ENCODE results near the gene KCNJ5. TPM values are rescaled to one million over a fixed set of nuclear protein-coding genes. Genes with fewer than 3 reads are reported as not detected.

The KCNJ5 gene
- total RNA-seq, 1 donor from 2014 or later, result 0.52 TPM

DNA sequence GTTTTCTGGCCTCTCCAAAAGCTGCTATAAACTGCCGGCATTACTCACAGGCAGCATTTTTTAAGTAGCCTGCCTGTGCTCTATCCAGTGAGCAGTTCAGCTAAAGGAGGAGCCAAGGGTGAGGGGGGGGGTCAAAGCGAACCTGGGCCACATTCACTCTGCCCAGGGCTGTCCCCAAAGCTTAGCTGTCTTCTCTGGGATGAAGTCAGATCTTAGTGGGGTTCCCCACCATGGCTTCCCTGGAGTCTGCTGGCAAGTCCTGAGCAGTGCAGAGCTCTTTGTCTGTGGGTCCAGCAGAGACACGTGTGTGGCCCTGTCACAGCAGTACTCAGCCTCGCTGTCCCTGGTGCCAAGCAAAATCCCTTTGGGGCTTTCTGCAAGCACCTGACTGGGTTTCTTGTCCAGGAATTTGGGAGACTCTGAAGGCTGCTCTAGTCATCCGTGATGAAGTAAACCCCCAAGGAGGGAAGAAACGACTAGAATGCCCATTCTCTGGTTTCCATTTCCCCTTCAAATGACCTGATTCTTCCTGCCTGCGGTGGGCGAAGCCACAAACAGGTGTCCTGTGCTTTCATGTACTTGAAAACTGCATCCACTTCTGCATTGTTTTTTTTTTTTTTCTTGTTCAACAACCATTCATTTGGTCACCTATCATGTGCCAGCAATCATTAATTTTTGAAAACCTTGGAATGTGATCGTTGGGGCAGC lies 2.6 kb downstream of the KCNJ5 start:
- peaks cover 0 to 10% (median 0%) of the 10 kb centered on the region in 3 donors for H3K4me1 ChIP-seq (ENCODE audit: control insufficient read depth in 3 of 3, insufficient read depth in 3 of 3, low read length in 3 of 3)
- H3K27ac ChIP-seq (ENCODE audit: low read depth, low read length), result no peak overlapping the region
- no peaks in the 10 kb centered on the region for H3K36me3 ChIP-seq (ENCODE audit: control insufficient read depth in 3 of 3, insufficient read depth in 3 of 3, low read length in 3 of 3)
- no peak overlapping the region for H3K4me3 ChIP-seq (ENCODE audit: low read length in 3 of 3)
- H3K9me3 ChIP-seq (ENCODE audit: control insufficient read depth in 3 of 3, low read length in 3 of 3), result no peaks in the 10 kb centered on the region
- peaks cover 13 to 30% (median 25%) of the 10 kb centered on the region in 3 donors for H3K27me3 ChIP-seq (ENCODE audit: control insufficient read depth in 3 of 3, insufficient read depth in 3 of 3, low read length in 3 of 3)
- H3K9ac ChIP-seq (ENCODE audit: low read depth in 1 of 3, low read length in 3 of 3), result no peak overlapping the region

DNA sequence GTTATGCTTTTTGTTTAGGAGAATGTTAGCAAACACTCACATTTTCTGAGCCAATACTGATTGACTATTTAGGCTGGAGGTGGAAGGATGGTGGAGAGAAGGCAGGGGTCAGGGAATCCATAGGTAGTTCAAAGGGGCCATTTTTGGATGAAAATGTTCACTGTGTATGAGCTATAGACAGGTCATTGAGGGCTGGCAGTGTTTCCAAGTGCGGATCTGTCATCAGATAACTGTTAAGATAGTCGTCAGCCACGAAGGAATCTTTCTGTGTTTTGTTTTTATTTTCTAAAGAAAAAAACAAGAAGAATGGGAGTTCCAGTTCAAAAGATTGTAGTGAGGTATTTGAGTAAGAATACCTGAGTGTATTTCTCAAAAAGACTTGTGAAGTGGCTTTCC lies 3.1 kb downstream of the KCNJ5 start:
- Histone ChIP-seq H3K27ac (ENCODE audit: low read depth, low read length) (no peak overlapping the region), H3K27me3 (ENCODE audit: control insufficient read depth in 3 of 3, insufficient read depth in 3 of 3, low read length in 3 of 3) (peaks cover 13 to 27% (median 25%) of the 10 kb centered on the region in 3 donors)

DNA sequence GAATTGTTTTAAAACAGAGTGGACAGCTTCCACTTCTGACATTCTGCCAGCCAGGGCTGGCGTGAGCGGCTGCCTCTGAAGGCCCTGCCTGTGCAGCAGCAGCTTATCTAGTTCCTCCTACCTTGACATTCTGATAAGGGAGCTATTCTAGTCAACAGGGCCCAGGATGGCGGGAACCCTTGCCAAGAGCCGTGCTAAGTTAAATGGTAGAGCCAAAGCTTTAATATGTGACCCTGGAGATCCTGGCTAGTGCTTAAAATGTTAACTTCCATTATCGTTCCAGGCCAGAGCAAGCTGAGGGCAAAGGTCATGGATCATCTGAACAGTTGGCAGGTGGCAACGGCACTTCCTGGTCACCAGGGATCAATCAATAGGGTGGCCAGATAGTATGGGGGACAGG lies 3.5 kb downstream of the KCNJ5 start:
- no peak overlapping the region for H3K27ac ChIP-seq (ENCODE audit: low read depth, low read length)
- H3K9me3 ChIP-seq (ENCODE audit: control insufficient read depth in 3 of 3, low read length in 3 of 3), result no peaks in the 10 kb centered on the region
- H3K4me1 ChIP-seq (ENCODE audit: control insufficient read depth in 3 of 3, insufficient read depth in 3 of 3, low read length in 3 of 3), result peaks cover 0 to 10% (median 0%) of the 10 kb centered on the region in 3 donors
- peaks cover 12 to 23% (median 21%) of the 10 kb centered on the region in 3 donors for H3K27me3 ChIP-seq (ENCODE audit: control insufficient read depth in 3 of 3, insufficient read depth in 3 of 3, low read length in 3 of 3)
- H3K9ac ChIP-seq (ENCODE audit: low read depth in 1 of 3, low read length in 3 of 3), result no peak overlapping the region
- no peaks in the 10 kb centered on the region for H3K36me3 ChIP-seq (ENCODE audit: control insufficient read depth in 3 of 3, insufficient read depth in 3 of 3, low read length in 3 of 3)
- no peak overlapping the region for H3K4me3 ChIP-seq (ENCODE audit: low read length in 3 of 3)

More for the DNA sequence above, 3.1 kb downstream of the KCNJ5 start:
- H3K4me1 ChIP-seq (ENCODE audit: control insufficient read depth in 3 of 3, insufficient read depth in 3 of 3, low read length in 3 of 3), result peaks cover 0 to 10% (median 0%) of the 10 kb centered on the region in 3 donors
- no peaks in the 10 kb centered on the region for H3K36me3 ChIP-seq (ENCODE audit: control insufficient read depth in 3 of 3, insufficient read depth in 3 of 3, low read length in 3 of 3)
- no peaks in the 10 kb centered on the region for H3K9me3 ChIP-seq (ENCODE audit: control insufficient read depth in 3 of 3, low read length in 3 of 3)
- no peak overlapping the region for H3K9ac ChIP-seq (ENCODE audit: low read depth in 1 of 3, low read length in 3 of 3)
- no peak overlapping the region for H3K4me3 ChIP-seq (ENCODE audit: low read length in 3 of 3)

DNA sequence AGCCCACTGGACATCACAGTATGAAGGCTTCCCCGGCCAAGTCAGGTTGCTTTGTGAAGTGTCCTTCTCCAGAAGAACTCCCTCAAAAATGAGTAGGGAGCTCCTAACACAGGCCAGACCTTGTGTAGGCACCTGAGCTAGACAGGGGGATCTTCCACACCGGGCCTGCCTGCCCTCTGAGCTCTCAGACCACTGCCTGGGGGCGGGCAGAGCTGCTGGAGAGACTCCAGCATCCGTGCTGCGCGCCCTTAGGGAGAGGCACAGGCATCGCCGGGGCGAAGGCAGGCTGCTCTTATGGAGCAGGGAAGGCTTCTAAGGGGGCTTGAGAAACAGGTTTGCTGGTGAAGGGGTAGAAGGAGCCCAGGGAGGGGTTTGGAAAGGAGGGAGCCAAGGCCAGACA lies 4.4 kb downstream of the KCNJ5 start:
- Histone ChIP-seq H3K9ac (ENCODE audit: low read depth in 1 of 3, low read length in 3 of 3) (no peak overlapping the region), H3K27ac (ENCODE audit: low read depth, low read length) (no peak overlapping the region), H3K4me1 (ENCODE audit: control insufficient read depth in 3 of 3, insufficient read depth in 3 of 3, low read length in 3 of 3) (peaks cover 0 to 6% (median 0%) of the 10 kb centered on the region in 3 donors), H3K36me3 (ENCODE audit: control insufficient read depth in 3 of 3, insufficient read depth in 3 of 3, low read length in 3 of 3) (no peaks in the 10 kb centered on the region), H3K9me3 (ENCODE audit: control insufficient read depth in 3 of 3, low read length in 3 of 3) (no peaks in the 10 kb centered on the region), H3K27me3 (ENCODE audit: control insufficient read depth in 3 of 3, insufficient read depth in 3 of 3, low read length in 3 of 3) (peaks cover 3 to 15% (median 13%) of the 10 kb centered on the region in 3 donors), H3K4me3 (ENCODE audit: low read length in 3 of 3) (no peak overlapping the region)

DNA sequence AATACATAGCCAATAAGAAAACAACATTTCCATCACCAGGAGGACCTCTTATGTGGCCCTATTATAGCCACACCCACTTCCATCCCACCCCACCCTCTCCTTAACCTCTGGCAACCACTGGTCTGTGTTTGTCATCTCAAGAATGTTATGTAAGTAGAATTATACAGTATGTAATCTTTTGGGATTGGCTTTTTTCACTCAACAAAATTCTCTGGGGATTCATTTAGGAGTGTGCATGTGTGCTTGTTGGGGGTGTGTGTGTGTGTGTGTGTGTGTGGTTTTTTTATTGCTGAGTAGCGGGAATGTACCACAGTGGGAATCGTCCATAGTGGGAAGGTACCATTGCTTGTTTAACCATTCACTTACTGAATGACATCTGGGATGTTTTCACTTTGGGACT lies 5.2 kb downstream of the KCNJ5 start:
- H3K4me3 ChIP-seq (ENCODE audit: low read length in 3 of 3), result no peak overlapping the region
- peaks cover 0 to 2% (median 0%) of the 10 kb centered on the region in 3 donors for H3K4me1 ChIP-seq (ENCODE audit: control insufficient read depth in 3 of 3, insufficient read depth in 3 of 3, low read length in 3 of 3)
- no peaks in the 10 kb centered on the region for H3K36me3 ChIP-seq (ENCODE audit: control insufficient read depth in 3 of 3, insufficient read depth in 3 of 3, low read length in 3 of 3)
- no peak overlapping the region for H3K9ac ChIP-seq (ENCODE audit: low read depth in 1 of 3, low read length in 3 of 3)
- no peak overlapping the region for H3K27ac ChIP-seq (ENCODE audit: low read depth, low read length)
- H3K9me3 ChIP-seq (ENCODE audit: control insufficient read depth in 3 of 3, low read length in 3 of 3), result no peaks in the 10 kb centered on the region
- H3K27me3 ChIP-seq (ENCODE audit: control insufficient read depth in 3 of 3, insufficient read depth in 3 of 3, low read length in 3 of 3), result peaks cover 0 to 9% (median 8%) of the 10 kb centered on the region in 3 donors

DNA sequence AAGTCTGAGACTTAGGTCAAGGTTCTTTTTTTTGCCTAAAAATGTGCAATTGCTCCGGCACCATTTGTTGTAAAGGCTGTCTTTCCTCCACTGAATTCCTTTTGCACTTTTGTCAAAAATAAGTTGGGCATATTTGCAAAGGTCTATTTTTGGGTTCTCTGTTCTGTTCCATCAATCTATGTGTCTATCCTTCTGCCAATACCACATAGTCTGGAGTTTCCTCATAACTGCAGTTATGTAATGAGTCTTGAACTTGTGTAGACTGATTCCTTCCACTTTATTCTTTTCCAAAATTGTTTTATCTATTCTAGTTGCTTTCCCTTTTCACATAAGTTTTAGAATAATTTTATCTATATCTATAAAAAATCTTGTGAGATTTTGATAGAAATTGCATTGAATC lies 6.7 kb downstream of the KCNJ5 start:
- Histone ChIP-seq H3K27ac (ENCODE audit: low read depth, low read length) (no peak overlapping the region), H3K4me1 (ENCODE audit: control insufficient read depth in 3 of 3, insufficient read depth in 3 of 3, low read length in 3 of 3) (no peaks in the 10 kb centered on the region), H3K9me3 (ENCODE audit: control insufficient read depth in 3 of 3, low read length in 3 of 3) (no peaks in the 10 kb centered on the region), H3K27me3 (ENCODE audit: control insufficient read depth in 3 of 3, insufficient read depth in 3 of 3, low read length in 3 of 3) (peaks cover 0 to 13% (median 3%) of the 10 kb centered on the region in 3 donors), H3K36me3 (ENCODE audit: control insufficient read depth in 3 of 3, insufficient read depth in 3 of 3, low read length in 3 of 3) (no peaks in the 10 kb centered on the region), H3K9ac (ENCODE audit: low read depth in 1 of 3, low read length in 3 of 3) (no peak overlapping the region), H3K4me3 (ENCODE audit: low read length in 3 of 3) (no peak overlapping the region)

DNA sequence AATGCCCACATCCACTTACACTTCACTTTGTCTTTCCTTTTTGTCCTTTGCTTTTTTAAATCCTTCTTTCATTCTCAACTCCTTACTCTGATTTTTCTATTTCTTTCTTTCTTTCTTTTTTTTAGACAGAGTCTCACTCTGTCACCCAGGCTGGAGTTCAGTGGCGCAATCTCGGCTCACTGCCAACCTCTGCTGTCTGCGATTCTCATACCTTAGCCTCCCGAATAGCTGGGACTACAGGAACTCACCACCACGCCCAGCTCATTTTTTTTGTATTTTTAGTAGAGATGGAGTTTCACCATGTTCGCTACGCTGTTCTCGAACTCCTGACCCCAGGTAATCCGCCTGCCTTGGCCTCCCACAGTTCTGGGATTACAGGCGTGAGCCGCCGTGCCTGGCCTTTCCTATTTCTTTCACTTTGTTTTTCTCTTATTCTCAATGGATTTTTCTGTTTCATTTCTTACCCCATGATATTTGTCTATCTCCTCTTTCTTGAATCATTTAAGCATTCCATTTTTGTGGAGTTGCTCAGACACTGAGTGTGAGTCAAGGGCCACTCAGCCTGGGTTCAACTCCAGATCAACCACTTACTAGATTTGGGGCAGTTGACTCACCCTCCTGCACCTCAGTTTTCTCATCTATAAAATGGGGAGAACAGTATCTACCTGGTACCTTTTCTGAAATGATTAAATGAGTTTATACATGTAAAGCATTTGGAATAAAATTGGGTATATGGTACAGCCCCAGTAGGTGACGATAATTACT lies 7.6 kb downstream of the KCNJ5 start:
- H3K4me1 ChIP-seq (ENCODE audit: control insufficient read depth in 3 of 3, insufficient read depth in 3 of 3, low read length in 3 of 3), result no peaks in the 10 kb centered on the region
- H3K36me3 ChIP-seq (ENCODE audit: control insufficient read depth in 3 of 3, insufficient read depth in 3 of 3, low read length in 3 of 3), result no peaks in the 10 kb centered on the region
- no peak overlapping the region for H3K9ac ChIP-seq (ENCODE audit: low read depth in 1 of 3, low read length in 3 of 3)
- no peaks in the 10 kb centered on the region for H3K9me3 ChIP-seq (ENCODE audit: control insufficient read depth in 3 of 3, low read length in 3 of 3)
- no peak overlapping the region for H3K4me3 ChIP-seq (ENCODE audit: low read length in 3 of 3)
- no peak overlapping the region for H3K27ac ChIP-seq (ENCODE audit: low read depth, low read length)
- peaks cover 4 to 10% (median 6%) of the 10 kb centered on the region in 3 donors for H3K27me3 ChIP-seq (ENCODE audit: control insufficient read depth in 3 of 3, insufficient read depth in 3 of 3, low read length in 3 of 3)

DNA sequence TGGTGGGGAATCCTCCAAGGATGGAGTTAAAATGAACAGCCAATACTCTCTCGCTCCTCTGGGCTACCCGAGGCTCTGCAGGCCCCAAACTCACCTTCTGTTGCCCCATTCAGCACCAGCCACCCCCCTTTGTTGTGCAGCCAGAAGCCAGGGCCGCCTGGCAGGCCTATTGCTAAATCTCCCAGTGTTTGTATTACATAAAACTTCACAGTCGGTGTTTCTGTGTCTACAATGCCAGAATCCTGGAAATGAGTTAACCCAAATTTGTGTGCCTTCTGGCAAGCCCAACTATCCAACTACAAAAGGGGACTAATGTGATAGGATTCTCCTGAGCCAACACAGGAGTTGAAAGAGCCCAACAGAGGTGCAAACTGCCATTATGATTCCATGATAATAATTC lies 9.3 kb downstream of the KCNJ5 start:
- Histone ChIP-seq H3K36me3 (ENCODE audit: control insufficient read depth in 3 of 3, insufficient read depth in 3 of 3, low read length in 3 of 3) (no peaks in the 10 kb centered on the region), H3K9me3 (ENCODE audit: control insufficient read depth in 3 of 3, low read length in 3 of 3) (no peaks in the 10 kb centered on the region), H3K9ac (ENCODE audit: low read depth in 1 of 3, low read length in 3 of 3) (no peak overlapping the region), H3K4me3 (ENCODE audit: low read length in 3 of 3) (no peak overlapping the region), H3K27ac (ENCODE audit: low read depth, low read length) (no peak overlapping the region), H3K27me3 (ENCODE audit: control insufficient read depth in 3 of 3, insufficient read depth in 3 of 3, low read length in 3 of 3) (peaks cover 10 to 12% (median 11%) of the 10 kb centered on the region in 3 donors), H3K4me1 (ENCODE audit: control insufficient read depth in 3 of 3, insufficient read depth in 3 of 3, low read length in 3 of 3) (peaks cover 0 to 2% (median 0%) of the 10 kb centered on the region in 3 donors)

DNA sequence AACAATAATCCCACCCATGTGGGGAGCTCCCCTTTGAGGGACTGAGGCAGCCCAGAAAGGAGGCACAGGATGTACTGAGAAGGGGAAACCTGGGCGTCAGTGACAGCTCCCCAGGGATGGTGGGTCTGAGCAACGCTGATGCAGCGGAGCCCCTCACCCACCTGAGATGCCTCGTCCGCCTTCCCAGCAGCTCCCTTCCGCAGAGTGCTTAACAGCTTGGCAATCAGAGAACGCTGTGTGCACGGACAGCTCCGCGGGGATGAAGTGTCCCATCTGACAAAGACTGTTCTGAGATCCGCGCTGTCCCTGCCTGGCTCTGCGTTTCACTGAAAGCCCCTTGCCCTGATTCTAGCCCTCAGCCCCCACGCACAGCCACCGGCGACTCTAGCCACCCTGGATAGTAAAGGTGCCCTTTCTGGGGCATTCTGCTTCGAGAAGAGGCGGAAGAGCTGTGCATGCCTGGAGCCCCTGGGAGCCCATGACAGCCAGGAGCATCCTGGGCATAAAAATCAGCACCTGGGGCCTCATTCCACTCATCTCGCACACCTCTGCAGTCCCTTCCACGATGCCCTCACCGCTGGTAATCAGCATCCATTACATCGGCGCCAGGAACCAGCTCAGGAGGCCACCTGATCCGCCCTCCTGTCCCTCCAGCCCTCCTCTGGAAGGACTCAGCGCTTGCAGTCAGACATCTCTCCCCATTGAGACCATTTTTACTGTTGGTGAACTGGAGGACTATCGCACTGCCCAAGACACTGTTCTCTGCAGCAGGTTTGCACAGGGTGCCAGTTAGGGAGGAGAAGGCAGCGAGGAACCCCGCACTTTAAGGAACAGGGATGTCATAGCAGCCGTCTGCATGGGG lies 10.7 kb downstream of the KCNJ5 start:
- H3K9me3 ChIP-seq (ENCODE audit: control insufficient read depth in 3 of 3, low read length in 3 of 3), result no peaks in the 10 kb centered on the region
- no peak overlapping the region for H3K9ac ChIP-seq (ENCODE audit: low read depth in 1 of 3, low read length in 3 of 3)
- no peaks in the 10 kb centered on the region for H3K36me3 ChIP-seq (ENCODE audit: control insufficient read depth in 3 of 3, insufficient read depth in 3 of 3, low read length in 3 of 3)
- H3K4me3 ChIP-seq (ENCODE audit: low read length in 3 of 3), result no peak overlapping the region
- no peak overlapping the region for H3K27ac ChIP-seq (ENCODE audit: low read depth, low read length)
- H3K27me3 ChIP-seq (ENCODE audit: control insufficient read depth in 3 of 3, insufficient read depth in 3 of 3, low read length in 3 of 3), result peaks cover 20 to 21% (median 21%) of the 10 kb centered on the region in 3 donors
- peaks cover 0 to 5% (median 4%) of the 10 kb centered on the region in 3 donors for H3K4me1 ChIP-seq (ENCODE audit: control insufficient read depth in 3 of 3, insufficient read depth in 3 of 3, low read length in 3 of 3)
